GM12865 (cell line): Measurements from ENCODE around the gene RYR3.
A peak's percentile ranks its signal among the peaks of the same experiment; 100 is the strongest.

ENCODE experiments used
- DNase-seq: peaks from one replicate; pipeline ENCODE4 v3.0.0; 2010; ENCODE audit warnings: low read depth
- H3K4me3 ChIP-seq: 2 replicates; pipeline ENCODE4 v1.5.1; 2011; ENCODE audit warnings: mild to moderate bottlenecking, low read depth, low read length, control low read depth
- CTCF ChIP-seq: IDR thresholded peaks from 2 replicates; pipeline ENCODE4 v1.5.1; 2011; ENCODE audit warnings: low read length, control low read depth, low read depth, inconsistent platforms; ENCODE audit not compliant: insufficient read depth; ENCODE audit errors: missing control alignments

The RYR3 gene

GRCh38 chr15:33724321-33725036 lies 413.7 kb downstream of the RYR3 start:
- no peak for DNase-seq
- no peak overlapping the region for H3K4me3 ChIP-seq
- TF ChIP-seq CTCF = no peak

- TF ChIP-seq CTCF = no peak
- no peak overlapping the region for H3K4me3 ChIP-seq
- no peak for DNase-seq
Observed at GRCh38 chr15:33729653-33730052, 418.9 kb downstream of the RYR3 start.

- H3K4me3 ChIP-seq = no peak overlapping the region
- TF ChIP-seq CTCF = no peak
- peak; percentile 36 for DNase-seq
Observed at GRCh38 chr15:33730815-33731214, 420.0 kb downstream of the RYR3 start.

- H3K4me3 ChIP-seq = no peak overlapping the region
- no peak for DNase-seq
- no peak for TF ChIP-seq CTCF
Observed at GRCh38 chr15:33735143-33735542, 424.4 kb downstream of the RYR3 start.

- TF ChIP-seq CTCF = peak; percentile 58
- H3K4me3 ChIP-seq = no peak overlapping the region
- peak; percentile 68 for DNase-seq
Observed at GRCh38 chr15:33735637-33736247, 425.0 kb downstream of the RYR3 start.

- no peak overlapping the region for H3K4me3 ChIP-seq
- peak; percentile 76 for TF ChIP-seq CTCF
- peak; percentile 26 for DNase-seq
Observed at GRCh38 chr15:33737687-33738601, 427.2 kb downstream of the RYR3 start.
